ENCODE measurements around the gene UNC13A. TPM values are rescaled to one million over a fixed set of nuclear protein-coding genes. Genes with fewer than 3 reads are reported as not detected.

Gene UNC13A
- total RNA-seq, result 0.19 and 0.70 TPM in 2 replicates

- no peak for DNase-seq (ENCODE audit: extremely low read depth, low read depth, low spot score)
Observed at GRCh38 chr19:17687857-17688784, at the start of gene UNC13A. TSS of gene UNC13A (minus strand) at chr19:17688354. CDS start at chr19:17688199, 155 bp downstream.

GRCh38 chr19:17737690-17738153 lies 49.6 kb upstream of the UNC13A start:
- no peak for DNase-seq (ENCODE audit: extremely low read depth, low read depth, low spot score)

DNA sequence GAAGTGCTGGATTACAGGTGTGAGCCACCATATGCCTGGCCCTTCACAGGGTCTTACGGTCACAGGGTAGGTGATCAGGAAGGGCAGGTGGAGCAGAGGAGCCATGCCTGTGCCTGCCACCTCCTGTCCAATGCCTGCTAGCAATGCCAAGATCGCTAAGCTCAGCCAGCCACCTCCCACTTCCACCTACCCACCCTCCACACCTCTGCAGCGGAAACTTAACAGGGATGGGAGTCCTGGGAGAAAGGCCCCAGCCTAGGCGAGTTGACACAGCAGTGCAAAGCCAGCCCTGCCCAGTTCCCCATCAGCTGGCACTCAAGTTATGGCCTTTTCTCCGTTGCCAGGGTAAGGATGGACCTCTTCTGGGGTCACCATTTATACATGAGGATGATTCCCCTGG lies 47.3 kb upstream of the UNC13A start:
- no peak for DNase-seq (ENCODE audit: extremely low read depth, low read depth, low spot score)

DNA sequence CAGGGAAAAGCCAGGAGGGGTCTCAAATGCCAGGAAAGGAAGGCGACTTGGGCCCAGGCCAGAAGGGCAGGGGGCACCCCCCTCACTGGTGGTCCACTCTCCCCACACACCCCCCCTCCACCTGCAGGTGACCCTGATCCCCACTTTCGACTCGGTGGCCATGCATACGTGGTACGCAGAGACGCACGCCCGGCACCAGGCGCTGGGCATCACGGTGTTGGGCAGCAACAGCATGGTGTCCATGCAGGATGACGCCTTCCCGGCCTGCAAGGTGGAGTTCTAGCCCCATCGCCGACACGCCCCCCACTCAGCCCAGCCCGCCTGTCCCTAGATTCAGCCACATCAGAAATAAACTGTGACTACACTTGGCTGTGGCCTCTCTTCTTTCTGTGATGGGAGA lies 46.0 kb upstream of the UNC13A start:
- DNase-seq (ENCODE audit: extremely low read depth, low read depth, low spot score), result no peak

DNA sequence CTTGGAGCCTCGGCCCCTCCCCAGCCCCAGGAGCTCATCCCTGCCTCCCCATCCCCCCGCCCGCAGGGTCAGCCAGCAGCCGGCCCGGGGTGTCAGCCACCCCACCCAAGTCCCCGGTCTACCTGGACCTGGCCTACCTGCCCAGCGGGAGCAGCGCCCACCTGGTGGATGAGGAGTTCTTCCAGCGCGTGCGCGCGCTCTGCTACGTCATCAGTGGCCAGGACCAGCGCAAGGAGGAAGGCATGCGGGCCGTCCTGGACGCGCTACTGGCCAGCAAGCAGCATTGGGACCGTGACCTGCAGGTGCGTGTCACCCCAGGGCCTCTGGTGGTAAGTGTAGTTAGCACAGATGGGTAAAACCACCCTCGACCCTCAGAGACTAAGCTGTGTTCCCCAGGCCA lies 45.0 kb upstream of the UNC13A start:
- DNase-seq (ENCODE audit: extremely low read depth, low read depth, low spot score), result no peak

- DNase-seq (ENCODE audit: extremely low read depth, low read depth, low spot score), result no peak
Observed at GRCh38 chr19:17727843-17728242, 39.7 kb upstream of the UNC13A start.

- DNase-seq (ENCODE audit: extremely low read depth, low read depth, low spot score), result no peak
Observed at GRCh38 chr19:17726964-17727773, 39.0 kb upstream of the UNC13A start.

DNA sequence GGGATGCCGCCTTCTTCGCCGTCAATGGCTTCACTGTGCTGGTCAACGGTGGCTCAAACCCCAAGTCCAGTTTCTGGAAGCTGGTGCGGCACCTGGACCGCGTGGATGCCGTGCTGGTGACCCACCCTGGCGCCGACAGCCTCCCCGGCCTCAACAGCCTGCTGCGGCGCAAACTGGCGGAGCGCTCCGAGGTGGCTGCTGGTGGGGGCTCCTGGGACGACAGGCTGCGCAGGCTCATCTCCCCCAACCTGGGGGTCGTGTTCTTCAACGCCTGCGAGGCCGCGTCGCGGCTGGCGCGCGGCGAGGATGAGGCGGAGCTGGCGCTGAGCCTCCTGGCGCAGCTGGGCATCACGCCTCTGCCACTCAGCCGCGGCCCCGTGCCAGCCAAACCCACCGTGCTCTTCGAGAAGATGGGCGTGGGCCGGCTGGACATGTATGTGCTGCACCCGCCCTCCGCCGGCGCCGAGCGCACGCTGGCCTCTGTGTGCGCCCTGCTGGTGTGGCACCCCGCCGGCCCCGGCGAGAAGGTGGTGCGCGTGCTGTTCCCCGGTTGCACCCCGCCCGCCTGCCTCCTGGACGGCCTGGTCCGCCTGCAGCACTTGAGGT lies 38.1 kb upstream of the UNC13A start:
- DNase-seq (ENCODE audit: extremely low read depth, low read depth, low spot score), result no peak

- DNase-seq (ENCODE audit: extremely low read depth, low read depth, low spot score), result no peak
Observed at GRCh38 chr19:17725422-17726078, 37.4 kb upstream of the UNC13A start.

- DNase-seq (ENCODE audit: extremely low read depth, low read depth, low spot score), result no peak
Observed at GRCh38 chr19:17724655-17725054, 36.5 kb upstream of the UNC13A start.

- DNase-seq (ENCODE audit: extremely low read depth, low read depth, low spot score), result no peak
Observed at GRCh38 chr19:17722655-17723240, 34.6 kb upstream of the UNC13A start.

DNA sequence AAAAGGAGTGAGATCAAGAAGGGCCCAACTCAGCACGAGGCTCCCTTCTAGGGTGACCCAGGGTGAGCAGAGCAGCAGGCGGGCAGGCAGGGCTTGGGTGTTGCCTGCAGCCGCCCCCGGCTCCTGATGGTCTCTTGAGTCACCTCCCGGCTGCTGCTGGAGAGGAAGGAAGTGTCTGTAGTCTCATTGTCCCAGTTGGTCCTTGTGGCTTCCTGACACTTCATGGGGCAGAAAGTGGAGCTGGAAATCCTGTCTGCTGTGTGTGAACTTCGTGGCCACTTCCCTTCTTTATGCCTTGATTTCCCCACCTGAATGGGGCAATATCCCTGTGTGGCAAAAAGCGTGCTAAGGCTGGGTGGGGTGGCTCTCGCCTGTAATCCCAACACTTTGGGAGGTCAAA lies 33.7 kb upstream of the UNC13A start:
- no peak for DNase-seq (ENCODE audit: extremely low read depth, low read depth, low spot score)

DNA sequence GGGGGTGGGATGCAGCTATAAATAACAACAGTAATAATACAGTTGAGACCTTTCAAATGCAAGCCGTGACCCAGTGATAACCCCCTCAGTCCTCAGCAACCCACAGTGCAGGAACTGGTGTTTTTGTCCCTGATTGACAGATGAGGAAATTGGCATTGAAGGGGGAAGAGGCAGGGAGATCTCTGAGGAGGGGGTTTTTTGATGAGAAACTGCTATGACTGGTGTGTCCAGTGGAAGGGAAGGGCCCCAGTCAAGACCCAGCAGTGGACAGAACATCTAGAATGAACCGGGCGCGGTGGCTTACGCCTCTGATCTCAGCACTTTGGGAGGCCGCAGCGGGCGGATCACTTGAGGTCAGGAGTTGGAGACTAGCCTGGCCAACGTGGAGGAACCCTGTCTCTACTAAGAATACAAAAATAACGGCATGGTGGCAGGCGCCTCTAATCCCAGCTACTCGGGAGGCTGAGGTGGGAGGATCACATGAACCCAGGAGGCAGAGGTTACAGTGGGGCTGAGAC lies 33.0 kb upstream of the UNC13A start:
- no peak for DNase-seq (ENCODE audit: extremely low read depth, low read depth, low spot score)

- no peak for DNase-seq (ENCODE audit: extremely low read depth, low read depth, low spot score)
Observed at GRCh38 chr19:17720440-17720839, 32.3 kb upstream of the UNC13A start.

DNA sequence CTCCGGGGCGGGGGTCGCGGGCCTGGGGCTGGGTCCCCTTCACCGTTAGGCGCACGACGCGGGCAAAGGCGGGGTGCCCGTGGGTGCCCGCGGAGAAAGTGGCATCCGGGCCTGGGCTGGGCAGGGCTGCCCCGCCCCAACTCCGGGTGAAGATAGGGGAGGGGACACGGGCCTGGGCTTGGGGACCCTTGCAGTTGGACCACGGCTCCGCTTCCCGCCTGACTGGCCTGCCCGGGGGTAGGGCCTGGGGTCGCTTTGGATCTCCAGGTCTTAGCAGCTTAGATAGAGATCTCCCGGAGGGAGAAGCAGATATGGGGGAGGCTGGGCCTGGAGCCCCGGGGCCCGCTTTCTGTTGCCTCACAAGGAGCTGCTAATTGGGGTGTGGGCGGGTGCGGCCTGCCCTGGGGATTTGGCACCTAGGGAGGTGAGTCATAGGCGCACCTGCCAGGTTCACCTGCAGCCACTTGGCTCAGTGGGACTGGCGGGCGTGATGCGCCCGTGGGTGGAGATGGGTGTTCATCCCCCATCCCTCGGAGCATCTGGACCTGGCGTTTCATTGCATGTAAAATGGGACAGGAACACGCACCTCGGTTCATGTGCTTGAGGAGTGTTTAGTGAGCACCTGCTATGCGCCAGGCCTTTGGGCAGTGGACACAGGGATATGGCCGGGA lies 31.7 kb upstream of the UNC13A start:
- DNase-seq (ENCODE audit: extremely low read depth, low read depth, low spot score), result no peak

GRCh38 chr19:17718947-17719711 lies 31.0 kb upstream of the UNC13A start, which contains the start of gene MAP1S:
TSS of gene MAP1S (plus strand) at chr19:17719480. CDS start at chr19:17719503, 23 bp downstream.
- no peak for DNase-seq (ENCODE audit: extremely low read depth, low read depth, low spot score)

DNA sequence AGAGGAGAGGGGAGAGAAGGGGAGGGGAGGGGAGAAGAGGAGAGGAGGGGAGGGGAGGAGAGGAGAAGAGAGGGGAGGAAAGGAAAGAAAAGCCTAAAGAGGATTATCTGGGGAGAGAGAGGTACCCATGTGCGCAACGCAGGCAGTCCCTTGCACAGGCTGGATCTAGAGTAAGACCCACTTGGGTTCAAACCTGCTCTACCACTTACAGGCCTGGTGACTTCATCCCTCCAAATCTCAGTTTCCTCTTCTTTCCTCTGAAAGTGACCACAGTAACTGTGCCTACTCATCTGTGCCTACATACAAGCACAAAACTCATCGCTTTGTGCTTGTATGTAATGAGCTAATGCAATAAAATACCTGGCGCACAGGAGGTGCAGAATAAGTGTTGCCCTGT lies 30.4 kb upstream of the UNC13A start:
- DNase-seq (ENCODE audit: extremely low read depth, low read depth, low spot score), result no peak

- no peak for DNase-seq (ENCODE audit: extremely low read depth, low read depth, low spot score)
Observed at GRCh38 chr19:17716309-17716929, 28.3 kb upstream of the UNC13A start.
